HS-5 (cell line): ENCODE measurements around the gene JCHAIN.
"Not testable (repeated sequence)": the region's sequence is repeated elsewhere in the genome, so short reads cannot be mapped to it uniquely, and the experiment has no call there.

Experiments used
- DNase-seq: peaks from one replicate; pipeline ENCODE4 v3.0.0-alpha.2; 2012; ENCODE audit warnings: low read depth

The JCHAIN gene

DNA sequence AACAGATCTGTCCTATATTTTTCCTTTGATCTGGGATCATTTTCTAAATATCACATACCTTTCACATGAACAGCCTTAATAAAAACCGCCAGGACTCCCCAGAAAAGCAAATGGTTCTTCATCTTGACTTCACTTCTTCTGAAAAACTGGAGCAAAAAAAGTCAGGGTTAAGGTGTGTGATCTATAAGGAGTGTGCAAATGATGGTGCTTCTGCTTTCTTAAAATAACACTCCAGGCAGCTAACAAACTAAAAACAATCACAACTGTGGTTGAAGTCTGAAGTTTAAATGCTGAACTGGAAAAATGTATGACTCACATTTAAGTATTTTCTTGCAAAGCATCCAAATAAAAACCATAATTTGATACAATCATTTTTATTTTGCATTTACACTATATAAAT is at the start of gene JCHAIN:
Gene JCHAIN, minus strand, starts transcription at position 140 of the 400 bp plus-strand sequence. Its CDS starts 18 bp downstream, at position 122.
- no peak for DNase-seq

DNA sequence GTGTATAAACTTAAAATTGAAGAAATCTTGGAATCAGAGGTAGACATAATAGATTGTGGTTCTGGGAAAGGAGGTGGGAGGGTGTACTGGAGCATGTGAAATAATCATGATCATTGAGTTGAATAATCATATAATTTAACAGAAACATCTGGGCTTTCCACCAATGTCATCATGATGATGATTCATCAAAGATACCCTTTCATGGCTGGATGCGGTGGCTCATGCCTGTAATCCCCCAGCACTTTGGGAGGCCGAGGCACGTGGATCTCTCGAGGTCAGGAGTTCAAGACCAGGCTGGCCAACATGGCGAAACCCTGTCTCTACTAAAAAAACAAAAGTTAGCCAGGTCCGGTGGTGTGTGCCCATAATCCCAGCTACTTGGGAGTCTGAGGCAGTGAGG is 48.8 kb upstream of the JCHAIN start:
- DNase-seq = no peak

GRCh38 chr4:70714079-70714887 is 48.0 kb upstream of the JCHAIN start:
- no peak for DNase-seq

- DNase-seq = no peak
Measured at GRCh38 chr4:70713453-70714078, 47.3 kb upstream of the JCHAIN start.

GRCh38 chr4:70712604-70713452 is 46.5 kb upstream of the JCHAIN start:
- no peak for DNase-seq

DNA sequence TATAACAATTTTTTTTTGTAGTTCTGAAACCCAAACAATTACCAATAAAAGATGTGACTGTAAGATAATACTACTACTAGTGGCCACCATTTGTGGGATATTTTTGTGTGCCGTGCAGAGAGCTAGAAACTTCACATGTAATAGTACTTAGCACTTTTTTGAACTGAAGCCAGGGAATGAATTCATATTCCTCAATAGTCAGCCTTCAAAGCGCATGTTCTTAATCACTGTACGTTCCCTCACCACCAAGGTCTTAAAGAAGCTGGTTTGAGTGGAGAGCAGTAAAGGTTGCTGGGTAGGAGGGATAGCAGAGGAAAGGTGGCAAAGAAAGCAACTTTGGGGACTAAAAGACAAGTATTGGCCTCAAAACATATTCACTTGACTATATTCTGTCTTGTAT is 45.8 kb upstream of the JCHAIN start:
- DNase-seq = no peak

DNA sequence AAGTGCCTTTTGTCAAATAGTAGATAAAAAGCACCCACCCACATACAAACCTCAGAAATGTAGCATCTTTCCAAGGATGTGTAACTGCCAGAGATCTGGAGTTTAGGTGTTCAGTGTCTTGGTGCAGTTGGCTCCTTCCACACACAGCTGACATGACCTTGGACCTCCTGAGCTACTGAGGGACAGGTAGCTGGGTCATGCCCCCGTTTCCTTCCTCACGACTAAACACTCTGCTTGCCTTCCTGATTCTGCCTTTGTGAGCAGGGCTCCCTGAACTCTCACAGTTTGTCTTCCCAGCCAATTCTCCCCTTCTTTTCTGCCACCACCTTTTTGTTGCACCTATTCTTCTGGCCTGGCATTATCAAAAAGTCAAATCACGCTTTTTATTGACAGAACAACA is 45.3 kb upstream of the JCHAIN start:
- DNase-seq = no peak

DNA sequence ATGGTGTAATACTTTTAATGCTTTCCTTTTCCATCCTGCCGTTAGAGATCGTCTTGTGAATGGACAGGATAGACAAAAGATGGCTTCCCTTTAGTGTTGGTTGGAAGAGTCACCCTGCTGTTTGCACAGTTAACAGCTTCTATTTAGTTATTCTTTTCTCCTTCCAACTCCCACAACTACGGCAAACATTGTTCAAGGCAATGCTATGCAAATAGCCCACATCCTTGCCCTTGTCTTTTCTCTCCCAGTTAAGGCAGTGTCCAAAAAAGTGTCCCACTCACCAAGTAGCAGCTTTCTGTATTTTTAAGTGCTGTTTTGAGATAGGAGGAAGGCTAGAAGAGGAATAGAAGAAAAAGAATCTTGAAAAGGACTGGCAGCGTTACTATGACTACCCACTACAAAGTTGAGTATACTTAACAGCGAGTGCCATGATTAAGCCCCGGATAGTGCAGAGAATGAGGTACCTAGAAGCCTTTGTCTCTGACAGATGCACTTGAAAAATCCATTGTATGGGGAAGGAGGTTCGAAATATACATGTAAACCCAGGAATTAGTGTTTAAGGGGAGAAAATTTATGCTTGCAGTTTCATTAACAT is 43.4 kb upstream of the JCHAIN start:
- no peak for DNase-seq

GRCh38 chr4:70706516-70706915 is 40.2 kb upstream of the JCHAIN start:
- no peak for DNase-seq

DNA sequence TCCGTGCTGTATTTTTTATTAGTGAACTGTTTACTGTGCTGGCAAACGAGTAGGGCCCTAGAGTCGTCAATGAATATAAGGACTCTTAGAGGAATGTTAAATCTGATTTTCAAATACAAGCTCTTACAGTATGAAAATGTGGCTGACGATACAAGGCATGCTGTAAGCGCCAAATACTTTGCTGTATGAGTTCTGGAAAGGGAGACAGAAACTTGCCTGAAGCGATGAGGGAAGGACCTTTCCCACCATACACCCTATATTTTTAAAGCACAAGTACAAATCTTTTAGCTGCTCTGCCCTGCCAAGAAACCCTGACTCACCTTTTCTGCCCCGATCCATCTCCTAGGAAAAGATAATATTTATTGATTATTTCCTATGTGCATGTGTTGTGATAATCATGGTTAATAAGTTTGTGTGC is 39.7 kb upstream of the JCHAIN start:
- no peak for DNase-seq

DNA sequence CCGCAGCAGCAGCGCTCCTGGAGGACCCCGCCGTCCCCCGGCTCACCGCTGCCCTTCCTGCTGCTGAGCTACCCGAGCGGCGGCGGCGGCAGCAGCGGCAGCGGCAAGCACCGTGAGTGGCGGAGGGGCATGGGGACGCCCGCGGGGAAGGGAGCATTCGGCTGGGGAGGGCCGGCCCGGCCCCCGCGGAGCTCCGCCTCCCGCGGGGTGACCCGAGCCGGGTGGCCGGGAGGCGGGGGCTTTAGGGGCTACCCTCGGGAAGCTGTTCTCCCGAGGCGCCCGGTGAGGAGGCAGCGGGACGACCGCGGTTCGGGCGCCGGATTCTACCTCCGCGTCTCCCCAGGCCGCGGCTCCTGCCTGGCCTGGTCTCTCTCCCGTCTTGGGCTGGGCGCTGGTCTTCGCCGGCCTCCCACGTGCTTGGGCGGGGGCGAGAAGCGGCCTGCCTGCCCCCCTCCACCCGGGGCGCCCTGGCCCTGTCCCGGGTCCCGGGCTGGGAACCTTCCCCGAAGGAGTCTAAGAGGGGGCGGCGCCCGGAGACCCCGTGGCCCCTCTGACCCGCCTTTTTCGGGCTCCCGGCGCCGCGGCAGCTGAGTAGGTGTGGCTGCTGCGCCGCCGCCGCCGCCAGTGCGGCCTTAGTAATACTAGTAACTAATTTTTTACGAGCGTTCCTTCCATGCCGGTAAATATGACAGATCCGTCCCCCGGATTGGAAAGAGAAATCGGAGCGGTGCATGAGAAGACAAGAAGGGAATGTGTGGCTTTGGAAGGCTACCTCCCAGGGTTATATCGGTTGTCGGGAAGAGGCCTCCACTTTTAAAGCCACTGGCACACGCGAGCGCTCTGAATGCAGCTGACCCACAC is 39.1 kb upstream of the JCHAIN start:
- no peak for DNase-seq

- no peak for DNase-seq
Measured at GRCh38 chr4:70704931-70705182, 38.5 kb upstream of the JCHAIN start.

DNA sequence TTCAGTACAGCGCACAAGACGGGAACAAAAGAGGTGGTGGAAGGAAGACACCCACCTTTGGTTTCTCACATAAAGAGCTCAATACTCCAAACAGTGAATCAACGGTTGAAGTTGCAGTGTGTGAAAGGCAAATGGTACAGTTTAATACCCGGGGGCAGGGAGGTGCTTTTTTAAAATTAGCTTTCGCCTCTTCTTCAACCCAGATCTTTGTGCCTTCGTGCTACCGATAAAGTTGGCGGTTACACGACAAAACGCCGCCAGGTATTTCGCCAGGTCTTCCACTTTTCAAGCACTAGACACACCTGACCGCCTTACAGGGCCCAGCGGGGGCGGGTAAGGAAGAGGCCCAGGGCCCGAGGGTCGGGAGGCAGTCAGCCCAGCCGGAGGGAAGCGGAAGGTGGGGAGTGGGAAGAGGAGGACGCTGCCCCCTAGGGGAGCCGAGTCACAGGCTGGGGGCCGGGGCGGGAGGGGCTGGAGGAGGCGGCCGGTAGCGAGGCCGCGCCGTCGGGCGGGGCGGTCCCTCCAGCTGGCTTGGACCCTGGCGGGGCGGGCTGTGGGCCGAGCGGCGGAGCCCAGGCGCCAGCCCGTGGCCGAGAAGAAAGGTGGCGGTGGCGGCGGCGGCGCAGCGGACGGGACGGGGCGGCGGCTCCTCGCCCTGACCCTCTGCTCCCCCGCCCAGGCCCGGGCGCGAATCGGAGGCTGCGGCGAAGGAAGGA is 38.1 kb upstream of the JCHAIN start:
- no peak for DNase-seq

GRCh38 chr4:70703619-70704214 is 37.4 kb upstream of the JCHAIN start:
- no peak for DNase-seq

- DNase-seq = not testable (repeated sequence)
Measured at GRCh38 chr4:70702592-70702991, 36.3 kb upstream of the JCHAIN start.

DNA sequence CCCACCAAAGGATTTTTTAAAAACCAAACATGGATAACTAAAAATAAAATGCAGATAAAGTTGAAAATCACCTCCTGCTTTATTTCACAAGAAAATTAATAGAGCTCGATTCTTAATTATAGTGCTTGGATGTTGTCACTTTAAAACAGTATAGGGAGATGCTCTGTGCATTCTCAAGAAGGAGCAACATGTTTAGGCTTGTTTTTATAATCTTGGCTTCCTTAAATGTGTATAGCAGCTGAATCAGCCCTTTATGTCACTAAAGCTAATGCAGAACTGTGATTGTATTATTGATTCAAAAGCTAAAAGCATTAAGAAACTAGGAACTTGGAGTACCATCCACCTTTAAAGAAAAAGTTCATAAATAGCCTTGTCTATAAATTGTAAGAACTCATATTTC is 35.0 kb upstream of the JCHAIN start:
- no peak for DNase-seq

- no peak for DNase-seq
Measured at GRCh38 chr4:70700712-70701111, 34.4 kb upstream of the JCHAIN start.

DNA sequence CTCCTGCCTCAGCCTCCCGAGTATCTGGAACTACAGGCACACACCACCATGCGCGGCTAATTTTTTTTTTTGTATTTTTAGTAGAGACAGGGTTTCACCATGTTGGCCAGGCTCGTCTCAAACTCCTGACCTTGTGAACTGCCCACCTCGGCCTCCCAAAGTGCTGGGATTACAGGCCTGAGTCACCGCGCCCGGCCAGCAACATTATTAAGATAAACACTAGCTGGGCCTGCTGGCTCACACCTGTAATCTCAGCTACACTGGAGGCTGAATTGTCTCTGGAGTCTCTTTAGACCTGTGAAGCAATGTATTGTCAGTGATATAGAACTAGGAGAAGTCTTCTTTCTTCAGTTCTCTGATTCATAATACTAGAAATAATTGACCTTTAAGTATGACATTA is 32.1 kb upstream of the JCHAIN start:
- not testable (repeated sequence) for DNase-seq

DNA sequence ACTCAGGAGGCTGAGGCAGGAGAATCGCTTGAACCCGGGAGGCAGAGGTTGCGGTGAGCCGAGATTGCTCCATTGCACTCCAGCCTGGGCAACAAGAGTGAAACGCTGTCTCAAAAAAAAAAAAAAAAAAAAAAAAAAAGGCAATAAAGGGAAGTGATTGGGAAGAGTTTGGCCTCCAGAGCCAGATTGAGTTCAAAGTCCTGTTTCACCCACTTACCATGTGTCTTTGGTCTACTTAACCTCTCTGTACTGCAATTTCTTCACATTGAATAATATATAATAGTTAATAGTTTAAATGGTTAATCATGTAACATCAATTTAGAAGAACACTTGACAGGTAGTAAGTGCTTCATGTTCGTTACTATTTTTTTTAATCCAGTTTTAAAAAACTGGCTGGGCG is 28.3 kb upstream of the JCHAIN start:
- not testable (repeated sequence) for DNase-seq

- no peak for DNase-seq
Measured at GRCh38 chr4:70691661-70692060, 25.4 kb upstream of the JCHAIN start.

DNA sequence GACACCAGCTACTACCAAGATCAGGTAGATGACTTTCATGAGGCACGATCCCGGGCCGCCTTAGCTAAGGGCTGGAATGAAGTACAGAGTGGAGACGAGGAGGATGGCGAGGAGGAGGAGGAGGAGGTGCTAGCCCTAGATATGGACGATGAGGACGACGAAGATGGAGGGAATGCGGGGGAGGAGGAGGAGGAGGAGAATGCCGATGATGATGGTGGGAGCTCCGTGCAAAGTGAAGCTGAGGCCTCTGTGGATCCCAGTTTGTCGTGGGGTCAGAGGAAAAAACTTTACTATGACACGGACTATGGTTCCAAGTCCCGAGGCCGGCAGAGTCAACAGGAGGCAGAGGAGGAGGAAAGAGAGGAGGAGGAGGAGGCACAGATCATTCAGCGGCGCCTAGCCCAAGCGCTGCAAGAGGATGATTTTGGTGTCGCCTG is 22.5 kb upstream of the JCHAIN start:
- DNase-seq = no peak
